LNCaP clone FGC (cell line): ENCODE data around the gene TRAPPC2B.

ENCODE experiments used
- DNase-seq: peaks from one replicate; pipeline ENCODE4 v3.0.0-alpha.2; 2011; ENCODE audit warnings: low read depth
- H3K4me3 ChIP-seq: 2 replicates; pipeline ENCODE4 v1.5.1; 2011; ENCODE audit warnings: mild to moderate bottlenecking, low read depth, low read length, control low read depth
- TF ChIP-seq, protein P1 (sequence below): IDR thresholded peaks from 2 replicates; pipeline ENCODE4 v1.5.1; 2012; ENCODE audit warnings: mild to moderate bottlenecking; ENCODE audit not compliant: control insufficient read depth, insufficient read depth; ENCODE audit errors: extremely low read depth

The TRAPPC2B gene

DNA sequence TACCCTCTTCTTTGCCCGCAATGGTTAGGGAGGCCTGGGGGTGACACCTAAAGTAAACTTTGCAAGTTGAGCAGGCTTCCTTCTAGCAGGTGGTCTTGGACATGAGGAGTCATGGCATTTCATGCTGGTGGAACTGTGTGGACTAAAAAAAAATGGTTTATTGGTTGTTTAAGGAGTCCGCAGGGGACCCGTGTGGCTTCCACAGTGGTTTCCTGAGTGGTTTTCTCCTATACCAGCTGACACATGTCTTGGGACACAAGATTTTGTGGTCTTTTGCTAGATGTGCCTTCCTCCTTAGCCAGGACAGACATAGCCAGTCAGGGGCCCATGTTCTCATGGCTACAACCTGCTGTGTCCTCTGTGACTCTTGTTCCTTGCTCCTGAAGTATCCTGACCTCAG lies 41.6 kb upstream of the TRAPPC2B start:
- peak overlapping the region; percentile 93 for H3K4me3 ChIP-seq
- TF ChIP-seq, protein P1, sequence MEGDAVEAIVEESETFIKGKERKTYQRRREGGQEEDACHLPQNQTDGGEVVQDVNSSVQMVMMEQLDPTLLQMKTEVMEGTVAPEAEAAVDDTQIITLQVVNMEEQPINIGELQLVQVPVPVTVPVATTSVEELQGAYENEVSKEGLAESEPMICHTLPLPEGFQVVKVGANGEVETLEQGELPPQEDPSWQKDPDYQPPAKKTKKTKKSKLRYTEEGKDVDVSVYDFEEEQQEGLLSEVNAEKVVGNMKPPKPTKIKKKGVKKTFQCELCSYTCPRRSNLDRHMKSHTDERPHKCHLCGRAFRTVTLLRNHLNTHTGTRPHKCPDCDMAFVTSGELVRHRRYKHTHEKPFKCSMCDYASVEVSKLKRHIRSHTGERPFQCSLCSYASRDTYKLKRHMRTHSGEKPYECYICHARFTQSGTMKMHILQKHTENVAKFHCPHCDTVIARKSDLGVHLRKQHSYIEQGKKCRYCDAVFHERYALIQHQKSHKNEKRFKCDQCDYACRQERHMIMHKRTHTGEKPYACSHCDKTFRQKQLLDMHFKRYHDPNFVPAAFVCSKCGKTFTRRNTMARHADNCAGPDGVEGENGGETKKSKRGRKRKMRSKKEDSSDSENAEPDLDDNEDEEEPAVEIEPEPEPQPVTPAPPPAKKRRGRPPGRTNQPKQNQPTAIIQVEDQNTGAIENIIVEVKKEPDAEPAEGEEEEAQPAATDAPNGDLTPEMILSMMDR, result no peak
- DNase-seq, result no peak

DNA sequence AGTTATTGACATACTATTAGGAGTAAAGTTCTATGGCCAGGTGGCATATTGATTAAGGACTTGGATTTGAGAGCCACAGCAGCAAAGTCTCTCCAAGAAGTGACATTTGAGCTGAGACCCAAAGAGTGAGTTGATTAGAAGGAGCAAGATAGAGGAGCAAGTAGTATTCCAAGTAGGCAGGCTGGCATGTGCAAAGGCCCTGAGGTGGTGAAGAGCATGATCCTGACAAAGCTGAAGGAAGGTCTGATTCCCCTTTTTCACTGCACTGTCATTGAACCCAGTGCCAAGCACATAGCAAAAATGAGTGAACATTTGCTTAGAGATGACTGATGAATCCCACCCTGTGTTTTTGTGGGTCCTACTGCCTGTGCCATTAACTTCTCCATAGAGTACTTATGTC lies 38.4 kb upstream of the TRAPPC2B start:
- no peak for DNase-seq
- TF ChIP-seq, protein P1, result no peak
- no peak overlapping the region for H3K4me3 ChIP-seq

DNA sequence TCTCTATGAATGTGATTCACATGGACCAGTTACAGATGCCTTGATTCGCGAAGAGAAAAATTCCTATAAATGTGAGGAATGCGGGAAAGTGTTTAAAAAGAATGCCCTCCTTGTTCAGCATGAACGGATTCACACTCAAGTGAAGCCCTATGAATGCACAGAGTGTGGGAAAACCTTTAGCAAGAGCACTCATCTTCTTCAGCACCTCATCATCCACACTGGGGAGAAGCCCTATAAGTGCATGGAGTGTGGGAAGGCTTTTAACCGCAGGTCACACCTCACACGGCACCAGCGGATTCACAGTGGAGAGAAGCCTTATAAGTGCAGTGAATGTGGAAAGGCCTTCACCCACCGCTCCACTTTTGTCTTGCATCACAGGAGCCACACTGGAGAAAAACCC lies 35.4 kb upstream of the TRAPPC2B start:
- TF ChIP-seq, protein P1, result no peak
- no peak for DNase-seq
- no peak overlapping the region for H3K4me3 ChIP-seq

DNA sequence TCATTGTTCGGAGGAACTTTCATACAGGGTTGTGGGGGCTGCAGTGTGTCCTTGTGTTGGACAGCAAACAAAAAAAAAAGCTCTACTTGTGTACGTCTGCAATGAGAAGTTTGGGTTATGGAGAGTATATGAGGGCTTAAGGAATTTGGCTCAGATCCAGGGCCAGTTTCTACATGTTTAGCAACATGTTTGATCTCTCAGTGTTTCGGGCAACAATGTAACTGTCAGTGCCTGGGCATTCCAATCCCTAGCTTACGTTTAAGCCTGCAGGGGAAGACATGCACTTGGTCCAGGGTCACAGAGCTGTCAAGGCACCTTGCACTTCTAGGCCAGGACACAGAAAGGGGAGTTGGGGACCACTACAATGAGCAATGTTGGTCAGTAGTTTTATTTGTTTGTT lies 29.2 kb upstream of the TRAPPC2B start:
- TF ChIP-seq, protein P1, result no peak
- H3K4me3 ChIP-seq, result no peak overlapping the region
- DNase-seq, result no peak

DNA sequence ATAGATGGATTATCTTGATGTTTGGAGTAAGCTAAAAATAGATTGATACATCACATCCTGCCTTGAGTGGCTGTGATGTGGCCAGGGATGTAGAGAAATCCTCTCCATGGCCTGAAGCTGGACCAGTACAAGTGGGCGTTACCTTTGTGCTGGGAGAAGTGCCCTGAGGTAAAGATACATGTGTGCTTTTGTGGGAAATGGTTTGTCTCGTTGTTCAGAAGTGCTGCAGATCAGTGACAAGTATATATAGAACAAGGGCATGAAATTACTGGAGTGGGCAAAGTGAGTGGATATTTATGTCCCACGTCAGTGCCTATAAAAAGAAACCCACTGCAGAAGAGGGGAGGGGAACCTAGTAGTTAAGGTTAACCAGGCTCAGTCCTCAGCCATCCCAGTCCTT lies 24.5 kb upstream of the TRAPPC2B start:
- no peak for DNase-seq
- TF ChIP-seq, protein P1, result no peak
- H3K4me3 ChIP-seq, result no peak overlapping the region

DNA sequence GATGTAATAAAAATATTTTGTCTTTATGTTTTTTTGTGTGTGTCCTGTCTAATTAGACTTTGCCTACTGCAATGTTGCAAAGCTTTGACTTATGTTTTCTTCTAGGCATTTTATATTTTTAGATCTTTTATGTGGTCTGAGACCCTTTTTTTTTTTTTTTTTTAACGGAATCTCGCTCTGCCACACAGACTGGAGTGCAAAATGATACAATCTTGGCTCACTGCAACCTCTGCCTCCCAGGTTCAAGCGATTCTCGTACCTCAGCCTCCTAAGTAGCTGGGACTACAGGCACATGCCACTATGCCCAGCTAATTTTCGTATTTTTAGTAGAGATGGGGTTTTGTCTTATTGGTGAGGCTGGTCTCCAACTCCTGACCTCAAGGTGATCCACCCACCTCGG lies 20.8 kb upstream of the TRAPPC2B start:
- TF ChIP-seq, protein P1, result no peak
- H3K4me3 ChIP-seq, result no peak overlapping the region
- DNase-seq, result no peak

DNA sequence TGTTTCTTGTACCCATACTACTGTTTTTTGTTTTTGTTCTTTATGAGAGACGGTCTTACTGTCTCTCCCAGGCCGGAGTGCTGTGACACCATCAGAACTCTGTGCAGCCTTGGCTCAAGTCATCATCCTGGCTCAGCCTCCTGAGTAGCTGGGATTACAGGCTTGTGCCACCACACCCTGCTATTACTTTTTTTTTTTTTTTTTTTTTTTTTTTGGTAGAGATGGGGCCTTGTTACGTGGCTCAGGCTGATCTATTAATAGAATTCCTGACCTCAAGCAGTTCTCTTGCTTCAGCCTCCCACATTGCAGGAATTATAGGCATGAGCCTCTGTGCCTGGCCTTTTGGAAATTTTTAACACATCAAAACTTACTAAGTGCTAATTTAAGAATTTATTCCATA lies 15.2 kb upstream of the TRAPPC2B start:
- no peak overlapping the region for H3K4me3 ChIP-seq
- DNase-seq, result no peak
- TF ChIP-seq, protein P1, result no peak
